Osteoblast (primary cell): ENCODE results near the gene MS4A1. TPM values are rescaled to one million over a fixed set of nuclear protein-coding genes. Genes with fewer than 3 reads are reported as not detected.

ENCODE experiments used
- DNase-seq: peaks from one replicate; pipeline ENCODE4 v3.0.0; 2011; ENCODE audit warnings: low spot score, mixed read lengths; ENCODE audit not compliant: insufficient read length; ENCODE audit errors: missing footprints
- H2AFZ ChIP-seq: 2 replicates; pipeline ENCODE4 v1.6.0; 2011; ENCODE audit warnings: mild to moderate bottlenecking, low read length
- H3K27ac ChIP-seq: 2 replicates; pipeline ENCODE4 v1.5.1; 2011; ENCODE audit warnings: mild to moderate bottlenecking, low read depth, low read length, moderate library complexity
- H3K27me3 ChIP-seq: 2 replicates; pipeline ENCODE4 v1.6.0; 2012; ENCODE audit warnings: mild to moderate bottlenecking, control low read depth, inconsistent platforms, low read length, moderate library complexity; ENCODE audit not compliant: insufficient read depth
- H3K36me3 ChIP-seq: 2 replicates; pipeline ENCODE4 v1.5.1; 2011; ENCODE audit warnings: mild to moderate bottlenecking, low read length, control low read depth, moderate library complexity; ENCODE audit not compliant: insufficient read depth
- H3K4me1 ChIP-seq: 2 replicates; pipeline ENCODE4 v1.5.1; 2011; ENCODE audit warnings: mild to moderate bottlenecking, low read length, control low read depth, moderate library complexity; ENCODE audit not compliant: insufficient read depth
- H3K4me2 ChIP-seq: 2 replicates; pipeline ENCODE4 v1.6.0; 2011; ENCODE audit warnings: mild to moderate bottlenecking, low read length; ENCODE audit not compliant: insufficient read depth
- H3K4me3 ChIP-seq: fragments of 200-600 bp; sonication (generic); 3 replicates; pipeline ENCODE4 v1.5.1; 2012; ENCODE audit warnings: mild to moderate bottlenecking, low read length, inconsistent platforms; ENCODE audit not compliant: insufficient read depth
- H3K79me2 ChIP-seq: 2 replicates; pipeline ENCODE4 v1.6.0; 2012; ENCODE audit warnings: mild to moderate bottlenecking, low read length, control low read depth, inconsistent platforms; ENCODE audit not compliant: insufficient read depth
- H3K9me3 ChIP-seq: 2 replicates; pipeline ENCODE4 v1.5.1; 2011; ENCODE audit warnings: low read depth, low read length, control low read depth
- H4K20me1 ChIP-seq: 2 replicates; pipeline ENCODE4 v1.6.0; 2012; ENCODE audit warnings: mild to moderate bottlenecking, low read length, control low read depth; ENCODE audit not compliant: insufficient read depth
- CTCF ChIP-seq: IDR thresholded peaks from 2 replicates; pipeline ENCODE4 v1.5.1; 2011; ENCODE audit warnings: mild to moderate bottlenecking, low read depth, low read length, moderate library complexity; ENCODE audit errors: extremely low read depth
- total RNA-seq: library from RNA; depleted of rRNA; stranded (reverse); fragments of >200 nt; gene quantifications from 2 replicates; pipeline ENCODE4 v1.2.3, GENCODE V29; 2012

Gene MS4A1
- total RNA-seq, 1 donor, result not detected

GRCh38 chr11:60511393-60511792 is 55.7 kb downstream of the MS4A1 start:
- H3K27ac ChIP-seq, result no peak overlapping the region
- H3K79me2 ChIP-seq, result no peaks in the 10 kb centered on the region
- TF ChIP-seq CTCF, result no peak
- H3K27me3 ChIP-seq, result no peaks in the 10 kb centered on the region
- DNase-seq, result no peak
- no peak overlapping the region for H3K4me3 ChIP-seq
- no peak overlapping the region for H3K4me2 ChIP-seq
- no peaks in the 10 kb centered on the region for H3K4me1 ChIP-seq
- H2AFZ ChIP-seq, result no peak overlapping the region
- H4K20me1 ChIP-seq, result no peaks in the 10 kb centered on the region
- no peaks in the 10 kb centered on the region for H3K36me3 ChIP-seq
- no peaks in the 10 kb centered on the region for H3K9me3 ChIP-seq

- Histone ChIP-seq H2AFZ (no peak overlapping the region), H3K9me3 (no peaks in the 10 kb centered on the region), H4K20me1 (no peaks in the 10 kb centered on the region), H3K27me3 (no peaks in the 10 kb centered on the region), H3K36me3 (no peaks in the 10 kb centered on the region), H3K4me1 (no peaks in the 10 kb centered on the region), H3K27ac (no peak overlapping the region), H3K4me3 (no peak overlapping the region), H3K79me2 (no peaks in the 10 kb centered on the region), H3K4me2 (no peak overlapping the region)
- no peak for TF ChIP-seq CTCF
- DNase-seq, result no peak
Measured at GRCh38 chr11:60512651-60513225, 57.1 kb downstream of the MS4A1 start.

GRCh38 chr11:60513496-60514460 is 58.1 kb downstream of the MS4A1 start:
- no peaks in the 10 kb centered on the region for H3K27me3 ChIP-seq
- H3K4me2 ChIP-seq, result no peak overlapping the region
- H3K9me3 ChIP-seq, result no peaks in the 10 kb centered on the region
- no peaks in the 10 kb centered on the region for H3K79me2 ChIP-seq
- no peak for TF ChIP-seq CTCF
- no peak for DNase-seq
- no peaks in the 10 kb centered on the region for H3K4me1 ChIP-seq
- H3K36me3 ChIP-seq, result no peaks in the 10 kb centered on the region
- H3K27ac ChIP-seq, result no peak overlapping the region
- H2AFZ ChIP-seq, result no peak overlapping the region
- no peak overlapping the region for H3K4me3 ChIP-seq
- H4K20me1 ChIP-seq, result no peaks in the 10 kb centered on the region
